ENCODE measurements around the gene SPINT3.

- TF ChIP-seq CTCF (IDR thresholded peaks at IDR 0.05), result no peak
- TF ChIP-seq EP300 (IDR thresholded peaks at IDR 0.05), result no peak
- no peak for TF ChIP-seq POLR2A (IDR thresholded peaks at IDR 0.05)
These were observed 39.8 kb upstream of the SPINT3 start for GRCh38 chr20:45555198-45555597.

Data from ovary (tissue), 3 donors.